ENCODE measurements around the gene CNTNAP5. TPM values are rescaled to one million over a fixed set of nuclear protein-coding genes. Genes with fewer than 3 reads are reported as not detected.
A peak's percentile ranks its signal among the peaks of the same experiment; 100 is the strongest.

The CNTNAP5 gene
- total and polyA plus RNA-seq, 2 of the 13 experiments (the other 11 are each of a cell fraction or from before 2014, with no cell fraction given) = not detected

DNA sequence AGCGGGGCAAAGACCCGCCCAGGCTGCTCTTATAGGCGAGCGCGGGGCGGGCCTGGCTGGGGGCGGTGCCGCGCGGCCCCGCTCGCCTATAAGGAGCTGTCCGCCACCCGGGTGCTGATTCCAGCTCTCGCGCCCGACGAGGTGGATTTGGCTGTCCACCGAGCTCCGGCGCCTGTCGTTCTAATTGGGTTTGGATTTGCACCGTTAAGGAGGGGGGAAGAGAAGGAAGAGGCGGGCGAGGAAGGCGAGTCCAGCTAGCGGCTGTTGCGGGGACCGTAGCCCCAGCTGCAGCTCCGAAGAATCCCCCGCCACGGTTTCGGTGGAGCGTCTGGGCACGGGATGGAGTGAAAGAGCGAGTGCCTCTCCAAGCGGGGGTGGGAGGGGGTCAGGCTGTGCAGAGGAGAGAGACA lies at the start of gene CNTNAP5 (continued):
- TF ChIP-seq, protein P1, sequence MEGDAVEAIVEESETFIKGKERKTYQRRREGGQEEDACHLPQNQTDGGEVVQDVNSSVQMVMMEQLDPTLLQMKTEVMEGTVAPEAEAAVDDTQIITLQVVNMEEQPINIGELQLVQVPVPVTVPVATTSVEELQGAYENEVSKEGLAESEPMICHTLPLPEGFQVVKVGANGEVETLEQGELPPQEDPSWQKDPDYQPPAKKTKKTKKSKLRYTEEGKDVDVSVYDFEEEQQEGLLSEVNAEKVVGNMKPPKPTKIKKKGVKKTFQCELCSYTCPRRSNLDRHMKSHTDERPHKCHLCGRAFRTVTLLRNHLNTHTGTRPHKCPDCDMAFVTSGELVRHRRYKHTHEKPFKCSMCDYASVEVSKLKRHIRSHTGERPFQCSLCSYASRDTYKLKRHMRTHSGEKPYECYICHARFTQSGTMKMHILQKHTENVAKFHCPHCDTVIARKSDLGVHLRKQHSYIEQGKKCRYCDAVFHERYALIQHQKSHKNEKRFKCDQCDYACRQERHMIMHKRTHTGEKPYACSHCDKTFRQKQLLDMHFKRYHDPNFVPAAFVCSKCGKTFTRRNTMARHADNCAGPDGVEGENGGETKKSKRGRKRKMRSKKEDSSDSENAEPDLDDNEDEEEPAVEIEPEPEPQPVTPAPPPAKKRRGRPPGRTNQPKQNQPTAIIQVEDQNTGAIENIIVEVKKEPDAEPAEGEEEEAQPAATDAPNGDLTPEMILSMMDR (CRISPR knock-in tag; IDR thresholded peaks at IDR 0.05) = no peak
- TF ChIP-seq MLLT10 (CRISPR knock-in tag; IDR thresholded peaks at IDR 0.05) = no peak
- 0 out of 2 replicates have a peak, but pooled peaks have one; percentile 32 for TF ChIP-seq ZNF841 (CRISPR knock-in tag; IDR thresholded peaks at IDR 0.05; ENCODE audit: borderline replicate concordance)
- no peak for TF ChIP-seq MTF2 (CRISPR knock-in tag; IDR thresholded peaks at IDR 0.05; ENCODE audit: borderline replicate concordance)
- no peak for TF ChIP-seq ZNF292 (CRISPR knock-in tag; IDR thresholded peaks at IDR 0.05; ENCODE audit: borderline replicate concordance, low read depth)
- TF ChIP-seq ZNF468 (CRISPR knock-in tag; IDR thresholded peaks at IDR 0.05) = no peak
- TF ChIP-seq SSRP1 (CRISPR knock-in tag; IDR thresholded peaks at IDR 0.05) = no peak
- TF ChIP-seq, protein P2, sequence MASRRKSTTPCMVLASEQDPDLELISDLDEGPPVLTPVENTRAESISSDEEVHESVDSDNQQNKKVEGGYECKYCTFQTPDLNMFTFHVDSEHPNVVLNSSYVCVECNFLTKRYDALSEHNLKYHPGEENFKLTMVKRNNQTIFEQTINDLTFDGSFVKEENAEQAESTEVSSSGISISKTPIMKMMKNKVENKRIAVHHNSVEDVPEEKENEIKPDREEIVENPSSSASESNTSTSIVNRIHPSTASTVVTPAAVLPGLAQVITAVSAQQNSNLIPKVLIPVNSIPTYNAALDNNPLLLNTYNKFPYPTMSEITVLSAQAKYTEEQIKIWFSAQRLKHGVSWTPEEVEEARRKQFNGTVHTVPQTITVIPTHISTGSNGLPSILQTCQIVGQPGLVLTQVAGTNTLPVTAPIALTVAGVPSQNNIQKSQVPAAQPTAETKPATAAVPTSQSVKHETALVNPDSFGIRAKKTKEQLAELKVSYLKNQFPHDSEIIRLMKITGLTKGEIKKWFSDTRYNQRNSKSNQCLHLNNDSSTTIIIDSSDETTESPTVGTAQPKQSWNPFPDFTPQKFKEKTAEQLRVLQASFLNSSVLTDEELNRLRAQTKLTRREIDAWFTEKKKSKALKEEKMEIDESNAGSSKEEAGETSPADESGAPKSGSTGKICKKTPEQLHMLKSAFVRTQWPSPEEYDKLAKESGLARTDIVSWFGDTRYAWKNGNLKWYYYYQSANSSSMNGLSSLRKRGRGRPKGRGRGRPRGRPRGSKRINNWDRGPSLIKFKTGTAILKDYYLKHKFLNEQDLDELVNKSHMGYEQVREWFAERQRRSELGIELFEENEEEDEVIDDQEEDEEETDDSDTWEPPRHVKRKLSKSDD (CRISPR knock-in tag; IDR thresholded peaks at IDR 0.05; ENCODE audit: low read depth) = no peak
- TF ChIP-seq ZSCAN12 (CRISPR knock-in tag; IDR thresholded peaks at IDR 0.05) = peak; percentile 70; the same call in 1 of the 2 replicates
- no peak for TF ChIP-seq ZNF589 (CRISPR knock-in tag; conservative IDR thresholded peaks at IDR 0.05)
- TF ChIP-seq, protein P3, sequence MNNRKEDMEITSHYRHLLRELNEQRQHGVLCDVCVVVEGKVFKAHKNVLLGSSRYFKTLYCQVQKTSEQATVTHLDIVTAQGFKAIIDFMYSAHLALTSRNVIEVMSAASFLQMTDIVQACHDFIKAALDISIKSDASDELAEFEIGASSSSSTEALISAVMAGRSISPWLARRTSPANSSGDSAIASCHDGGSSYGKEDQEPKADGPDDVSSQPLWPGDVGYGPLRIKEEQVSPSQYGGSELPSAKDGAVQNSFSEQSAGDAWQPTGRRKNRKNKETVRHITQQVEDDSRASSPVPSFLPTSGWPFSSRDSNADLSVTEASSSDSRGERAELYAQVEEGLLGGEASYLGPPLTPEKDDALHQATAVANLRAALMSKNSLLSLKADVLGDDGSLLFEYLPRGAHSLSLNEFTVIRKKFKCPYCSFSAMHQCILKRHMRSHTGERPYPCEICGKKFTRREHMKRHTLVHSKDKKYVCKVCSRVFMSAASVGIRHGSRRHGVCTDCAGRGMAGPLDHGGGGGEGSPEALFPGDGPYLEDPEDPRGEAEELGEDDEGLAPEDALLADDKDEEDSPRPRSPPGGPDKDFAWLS (CRISPR knock-in tag; IDR thresholded peaks at IDR 0.05; ENCODE audit: borderline replicate concordance) = no peak
- 0 out of 2 replicates have a peak, but pooled peaks have one; percentile 49 for TF ChIP-seq ERF (CRISPR knock-in tag; IDR thresholded peaks at IDR 0.05)
- no peak for TF ChIP-seq ZNF724P (CRISPR knock-in tag; IDR thresholded peaks at IDR 0.05; ENCODE audit: borderline replicate concordance)
- 0 out of 2 replicates have a peak, but pooled peaks have one; percentile 61 for TF ChIP-seq TSC22D2 (CRISPR knock-in tag; IDR thresholded peaks at IDR 0.05; ENCODE audit: borderline replicate concordance)
- no peak for TF ChIP-seq ZSCAN20 (CRISPR knock-in tag; IDR thresholded peaks at IDR 0.05; ENCODE audit: borderline replicate concordance)
- no peak for TF ChIP-seq ZNF572 (CRISPR knock-in tag; IDR thresholded peaks at IDR 0.05)
- TF ChIP-seq MAFF (IDR thresholded peaks at IDR 0.05; ENCODE audit: low read depth, low read length) = no peak
- TF ChIP-seq, protein P4, sequence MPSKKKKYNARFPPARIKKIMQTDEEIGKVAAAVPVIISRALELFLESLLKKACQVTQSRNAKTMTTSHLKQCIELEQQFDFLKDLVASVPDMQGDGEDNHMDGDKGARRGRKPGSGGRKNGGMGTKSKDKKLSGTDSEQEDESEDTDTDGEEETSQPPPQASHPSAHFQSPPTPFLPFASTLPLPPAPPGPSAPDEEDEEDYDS (CRISPR knock-in tag; IDR thresholded peaks at IDR 0.05) = no peak
- TF ChIP-seq, protein P5, sequence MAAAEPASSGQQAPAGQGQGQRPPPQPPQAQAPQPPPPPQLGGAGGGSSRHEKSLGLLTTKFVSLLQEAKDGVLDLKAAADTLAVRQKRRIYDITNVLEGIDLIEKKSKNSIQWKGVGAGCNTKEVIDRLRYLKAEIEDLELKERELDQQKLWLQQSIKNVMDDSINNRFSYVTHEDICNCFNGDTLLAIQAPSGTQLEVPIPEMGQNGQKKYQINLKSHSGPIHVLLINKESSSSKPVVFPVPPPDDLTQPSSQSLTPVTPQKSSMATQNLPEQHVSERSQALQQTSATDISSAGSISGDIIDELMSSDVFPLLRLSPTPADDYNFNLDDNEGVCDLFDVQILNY (CRISPR knock-in tag; conservative IDR thresholded peaks at IDR 0.05) = no peak
- TF ChIP-seq ZC3H4 (CRISPR knock-in tag; IDR thresholded peaks at IDR 0.05; ENCODE audit: borderline replicate concordance) = no peak
- TF ChIP-seq ZNF615 (CRISPR knock-in tag; IDR thresholded peaks at IDR 0.05; ENCODE audit: borderline replicate concordance) = no peak
- TF ChIP-seq TP53 (CRISPR knock-in tag; conservative IDR thresholded peaks at IDR 0.05) = no peak
- TF ChIP-seq ZNF670 (CRISPR knock-in tag; IDR thresholded peaks at IDR 0.05; ENCODE audit: borderline replicate concordance) = no peak
- no peak for TF ChIP-seq CBX2 (IDR thresholded peaks at IDR 0.05; ENCODE audit: low read depth, low read length)
- TF ChIP-seq CBX2 (CRISPR knock-in tag; IDR thresholded peaks at IDR 0.05; ENCODE audit: low read depth) = no peak
